GM23338 (cell line): ENCODE results near the gene ANKRD27. TPM values are rescaled to one million over a fixed set of nuclear protein-coding genes. Genes with fewer than 3 reads are reported as not detected.

Source experiments
- ATAC-seq: fragments of 200-7000 bp; cut with Tn5 transposase; 3 replicates; pipeline ENCODE4 v1.9.1; 2020
- DNase-seq: peaks from one replicate; pipeline ENCODE4 v3.0.0-alpha.2; 2015; ENCODE audit warnings: low spot score
- H2AFZ ChIP-seq: fragments of 200-600 bp; sonication (generic); 2 replicates; pipeline ENCODE4 v1.8.0; 2016; ENCODE audit warnings: antibody characterized with exemption, mild to moderate bottlenecking, moderate library complexity
- H3F3A ChIP-seq: fragments of 200-600 bp; sonication (generic); replicated peaks from 2 replicates; pipeline ENCODE4 v1.8.0; 2017; ENCODE audit warnings: antibody characterized with exemption, mixed run types, low read depth
- H3K27ac ChIP-seq: fragments of 200-600 bp; sonication (generic); 2 replicates; pipeline ENCODE4 v1.6.1; 2016; ENCODE audit warnings: low read depth
- H3K27me3 ChIP-seq: fragments of 200-600 bp; sonication (generic); 2 replicates; pipeline ENCODE4 v1.8.0; 2016; ENCODE audit warnings: mild to moderate bottlenecking, mixed run types, moderate library complexity; ENCODE audit not compliant: insufficient read depth
- H3K36me3 ChIP-seq: fragments of 200-600 bp; sonication (generic); 2 replicates; pipeline ENCODE4 v1.8.0; 2016; ENCODE audit warnings: mild to moderate bottlenecking; ENCODE audit not compliant: insufficient read depth
- H3K4me1 ChIP-seq: fragments of 200-600 bp; sonication (generic); 2 replicates; pipeline ENCODE4 v1.8.0; 2016; ENCODE audit warnings: mild to moderate bottlenecking, moderate library complexity; ENCODE audit not compliant: insufficient read depth
- H3K4me2 ChIP-seq: fragments of 200-600 bp; sonication (generic); 2 replicates; pipeline ENCODE4 v1.7.1; 2017; ENCODE audit warnings: mixed run types
- H3K4me3 ChIP-seq: fragments of 200-600 bp; sonication (generic); 2 replicates; pipeline ENCODE4 v1.6.1; 2016; ENCODE audit warnings: mixed run types
- H3K79me2 ChIP-seq: fragments of 200-600 bp; sonication (generic); replicated peaks from 2 replicates; pipeline ENCODE4 v1.8.0; 2017; ENCODE audit warnings: mild to moderate bottlenecking; ENCODE audit not compliant: insufficient read depth
- H3K9me2 ChIP-seq: fragments of 200-600 bp; sonication (generic); 2 replicates; pipeline ENCODE4 v1.8.0; 2017; ENCODE audit not compliant: insufficient read depth
- H4K20me1 ChIP-seq: fragments of 200-600 bp; sonication (generic); replicated peaks from 2 replicates; pipeline ENCODE4 v1.8.0; 2017; ENCODE audit warnings: mild to moderate bottlenecking; ENCODE audit not compliant: insufficient read depth
- H3K27ac Mint-ChIP-seq: 2 replicates; pipeline ENCODE4 v1.8.0; 2020; ENCODE audit warnings: inconsistent platforms, mild to moderate bottlenecking, moderate library complexity, mixed read lengths
- H3K27me3 Mint-ChIP-seq: 3 replicates; pipeline ENCODE4 v1.8.0; 2022; ENCODE audit warnings: low read depth, mild to moderate bottlenecking, moderate library complexity, mixed read lengths, inconsistent platforms; ENCODE audit not compliant: insufficient read depth, poor library complexity
- H3K36me3 Mint-ChIP-seq: 3 replicates; pipeline ENCODE4 v1.8.0; 2021; ENCODE audit warnings: low read depth, mild to moderate bottlenecking, inconsistent platforms, moderate library complexity, mixed read lengths
- H3K4me1 Mint-ChIP-seq: 3 replicates; pipeline ENCODE4 v1.8.0; 2020; ENCODE audit warnings: mild to moderate bottlenecking, inconsistent platforms, mixed read lengths
- H3K4me3 Mint-ChIP-seq: 3 replicates; pipeline ENCODE4 v1.8.0; 2021; ENCODE audit warnings: moderate library complexity, mild to moderate bottlenecking, inconsistent platforms, mixed read lengths
- H3K9me3 Mint-ChIP-seq: 3 replicates; pipeline ENCODE4 v1.8.0; 2020; ENCODE audit warnings: moderate library complexity, mild to moderate bottlenecking, inconsistent platforms, mixed read lengths
- CREB1 ChIP-seq: fragments of 250-450 bp; sonication (Bioruptor Pico); IDR thresholded peaks from 2 replicates; pipeline ENCODE4 v1.5.0; 2020; ENCODE audit warnings: low read depth, mild to moderate bottlenecking, moderate library complexity
- CTCF ChIP-seq, 2 experiments: fragments of 200-600 bp in 1 of 2; sonication (generic) in 1 of 2; conservative IDR thresholded peaks; 2 replicates each; pipeline versions ENCODE4 v1.5.1 to v1.6.1; 2016 to 2017; ENCODE audit warnings: antibody characterized with exemption in 2 of 2, low read depth in 2 of 2, mild to moderate bottlenecking in 2 of 2, moderate library complexity in 1 of 2
- ETS1 ChIP-seq: IDR thresholded peaks from 2 replicates; pipeline ENCODE4 v1.6.1; 2016; ENCODE audit warnings: antibody characterized with exemption
- EZH2 ChIP-seq: fragments of 200-600 bp; sonication (generic); IDR thresholded peaks from one replicate; pipeline ENCODE4 v1.8.0; 2017; ENCODE audit warnings: antibody characterized with exemption, mild to moderate bottlenecking, low read depth; ENCODE audit not compliant: unreplicated experiment
- EZH2phosphoT487 ChIP-seq: fragments of 200-600 bp; sonication (generic); IDR thresholded peaks from one replicate; pipeline ENCODE4 v1.8.1; 2018; ENCODE audit warnings: antibody characterized with exemption; ENCODE audit not compliant: unreplicated experiment
- JUNB ChIP-seq: IDR thresholded peaks from one replicate; pipeline ENCODE4 v1.6.1; 2016; ENCODE audit warnings: antibody characterized with exemption; ENCODE audit not compliant: unreplicated experiment
- NANOG ChIP-seq: IDR thresholded peaks from 2 replicates; pipeline ENCODE4 v1.6.1; 2016; ENCODE audit warnings: antibody characterized with exemption, borderline replicate concordance
- POLR2AphosphoS5 ChIP-seq: IDR thresholded peaks from 2 replicates; pipeline ENCODE4 v1.6.1; 2016; ENCODE audit warnings: antibody characterized with exemption, low read depth
- REST ChIP-seq: IDR thresholded peaks from one replicate; pipeline ENCODE4 v1.6.1; 2018; ENCODE audit warnings: antibody characterized with exemption; ENCODE audit not compliant: unreplicated experiment
- STAT1 ChIP-seq: IDR thresholded peaks from one replicate; pipeline ENCODE4 v1.6.1; 2016; ENCODE audit warnings: antibody characterized with exemption; ENCODE audit not compliant: unreplicated experiment
- ZNF114 ChIP-seq: fragments of 250-450 bp; sonication (Bioruptor Pico); IDR thresholded peaks from 2 replicates; pipeline ENCODE4 v1.5.0; 2020; ENCODE audit warnings: mild to moderate bottlenecking, moderate library complexity
- ZNF331 ChIP-seq: fragments of 250-450 bp; sonication (Bioruptor Pico); IDR thresholded peaks from 2 replicates; pipeline ENCODE4 v1.5.0; 2020; ENCODE audit warnings: low read depth, mild to moderate bottlenecking, moderate library complexity
- ZNF462 ChIP-seq: fragments of 250-450 bp; sonication (Bioruptor Pico); IDR thresholded peaks from 2 replicates; pipeline ENCODE4 v1.5.0; 2020; ENCODE audit warnings: mild to moderate bottlenecking, moderate library complexity
- polyA plus RNA-seq: library from polyadenylated mRNA; unstranded; fragments of >200 nt; fragmentation: Nextera tagmentation; extraction: Ambion mirVana; gene quantifications from 2 replicates; pipeline ENCODE4 v1.2.1, GENCODE V29; 2016
- total RNA-seq: library from RNA; depleted of rRNA; stranded (reverse); fragments of >200 nt; shearing (Covaris generic); gene quantifications from 2 replicates; pipeline ENCODE4 v1.2.3, GENCODE V29; 2014

The ANKRD27 gene
- total and polyA plus RNA-seq, 2 experiments from 2014 or later, result 16.7 to 48.7 TPM

GRCh38 chr19:32550666-32551065, 124.3 kb downstream of the ANKRD27 start:
- Histone ChIP-seq H2AFZ (no peak overlapping the region), H3K27me3 (no peaks in the 10 kb centered on the region), H4K20me1 (no peaks in the 10 kb centered on the region), H3K4me3 (no peak overlapping the region), H3K4me1 (no peaks in the 10 kb centered on the region), H3K9me2 (no peaks in the 10 kb centered on the region), H3K36me3 (no peaks in the 10 kb centered on the region), H3F3A (no peaks in the 10 kb centered on the region), H3K79me2 (no peaks in the 10 kb centered on the region), H3K4me2 (no peak overlapping the region), H3K27ac (no peak overlapping the region)
- Mint-ChIP-seq H3K4me3 (no peak overlapping the region), H3K27ac (no peak overlapping the region), H3K27me3 (peaks cover 4% of the 10 kb centered on the region), H3K4me1 (no peaks in the 10 kb centered on the region), H3K36me3 (no peaks in the 10 kb centered on the region), H3K9me3 (no peaks in the 10 kb centered on the region)
- ATAC-seq (no peak), DNase-seq (no peak)
- TF ChIP-seq NANOG (no peak), ZNF114 (CRISPR knock-in tag) (no peak), CREB1 (CRISPR knock-in tag) (no peak), CTCF (conservative IDR thresholded peaks at IDR 0.05; ENCODE audit: low read depth in 2 of 2) (no peak), ETS1 (no peak), EZH2phosphoT487 (no peak), JUNB (no peak), ZNF462 (CRISPR knock-in tag) (no peak), EZH2 (no peak), ZNF331 (CRISPR knock-in tag) (no peak), POLR2AphosphoS5 (no peak), REST (no peak), STAT1 (no peak)
